Measurements from ENCODE around the gene C2CD3. TPM values are rescaled to one million over a fixed set of nuclear protein-coding genes. Genes with fewer than 3 reads are reported as not detected.
A peak's percentile ranks its signal among the peaks of the same experiment; 100 is the strongest.

C2CD3 gene
- total and polyA plus RNA-seq, 9 of the 15 experiments (the other 6 are each of a cell fraction or from before 2014, with no cell fraction given), result 4.4 to 20.2 (median 15.4) TPM

- CTCF ChIA-PET (ENCODE audit: low intra/inter-chr PET ratio), result no interaction called here
- no peak for FAIRE-seq
- POLR2A ChIA-PET, result interaction anchor here (0.6 to 5.7 kb wide), 2 partner anchors 11 to 476 kb away, joined by 3 to 54 read pairs; partner anchors contain the start of gene UCP2
These were observed 201.7 kb downstream of the C2CD3 start for GRCh38 chr11:73969091-73969490.

More at GRCh38 chr11:73969091-73969490, 201.7 kb downstream of the C2CD3 start:
- Histone ChIP-seq H3K9me1 (ENCODE audit: control insufficient read depth, insufficient read depth, low read length) (no peaks in the 10 kb centered on the region), H3K4me1 (replicated peaks in 1 of 2; ENCODE audit: control insufficient read depth in 2 of 2, insufficient read depth in 2 of 2, low read length in 2 of 2) (peaks cover 15 to 18% of the 10 kb centered on the region in 2 experiments; a peak in 3 of 5 replicates), H3K27ac (ENCODE audit: extremely low read depth, low read depth, low read length) (no peak overlapping the region), H3K4me3 (no peak overlapping the region), H2AFZ (ENCODE audit: low read depth, low read length) (no peak overlapping the region), H3K9me3 (replicated peaks; ENCODE audit: control insufficient read depth, insufficient read depth, low read depth, low read length) (no peaks in the 10 kb centered on the region), H3K79me2 (ENCODE audit: control insufficient read depth, insufficient read depth, low read length) (no peaks in the 10 kb centered on the region), H4K20me1 (replicated peaks; ENCODE audit: control insufficient read depth, insufficient read depth, low read length) (0 out of 2 replicates have a peak, but pooled peaks cover 3% of the 10 kb centered on the region), H3K36me3 (ENCODE audit: control insufficient read depth, insufficient read depth, low read length) (peaks cover 4% of the 10 kb centered on the region; the same call in 1 of the 3 replicates), H3K9ac (ENCODE audit: insufficient read depth in 1 of 2, low read depth in 2 of 2, low read length in 2 of 2) (no peak overlapping the region), H3K4me2 (ENCODE audit: insufficient read depth, low read length) (no peak overlapping the region), H3K27me3 (ENCODE audit: control insufficient read depth in 2 of 2, insufficient read depth in 2 of 2, low read length in 2 of 2) (no peaks in the 10 kb centered on the region; a peak in 1 of 5 replicates)
- no TSS peak for BruUV-seq (replicated peaks)
- ATAC-seq (no peak), DNase-seq (ENCODE audit: extremely low read depth in 1 of 4, low spot score in 3 of 4) (no peak)
- TF ChIP-seq PHB2 (IDR thresholded peaks at IDR 0.05; ENCODE audit: low read depth), result no peak
- no peak for TF ChIP-seq ZBTB11 (CRISPR knock-in tag; IDR thresholded peaks at IDR 0.05)
- peak; percentile 36; the same call in 1 of the 2 replicates for TF ChIP-seq ATF3 (IDR thresholded peaks at IDR 0.05)
- TF ChIP-seq ATF3 (CRISPR knock-in tag; conservative IDR thresholded peaks at IDR 0.05), result no peak
- no peak for TF ChIP-seq NR4A1 (CRISPR knock-in tag; IDR thresholded peaks at IDR 0.05)
- TF ChIP-seq NR4A1 (tag; IDR thresholded peaks at IDR 0.05), result no peak
- in situ Hi-C loops (cut with MboI) (loop anchor here (10.0 kb wide), 1 partner anchor 486 kb away; no protein-coding TSS in a partner anchor), intact Hi-C loops (cut with micrococcal nuclease) (no loop called here)
- 29% methylated on average over 2 of the region's 2 CpGs for WGBS (ENCODE audit: insufficient coverage, low coverage, missing lambda C conversion rate)
